ENCODE results near the gene NPM3. TPM values are rescaled to one million over a fixed set of nuclear protein-coding genes. Genes with fewer than 3 reads are reported as not detected.

NPM3 gene
- total and polyA plus RNA-seq, 2 of the 13 experiments (the other 11 are each of a cell fraction or from before 2014, with no cell fraction given): 47.6 to 129 TPM

DNA sequence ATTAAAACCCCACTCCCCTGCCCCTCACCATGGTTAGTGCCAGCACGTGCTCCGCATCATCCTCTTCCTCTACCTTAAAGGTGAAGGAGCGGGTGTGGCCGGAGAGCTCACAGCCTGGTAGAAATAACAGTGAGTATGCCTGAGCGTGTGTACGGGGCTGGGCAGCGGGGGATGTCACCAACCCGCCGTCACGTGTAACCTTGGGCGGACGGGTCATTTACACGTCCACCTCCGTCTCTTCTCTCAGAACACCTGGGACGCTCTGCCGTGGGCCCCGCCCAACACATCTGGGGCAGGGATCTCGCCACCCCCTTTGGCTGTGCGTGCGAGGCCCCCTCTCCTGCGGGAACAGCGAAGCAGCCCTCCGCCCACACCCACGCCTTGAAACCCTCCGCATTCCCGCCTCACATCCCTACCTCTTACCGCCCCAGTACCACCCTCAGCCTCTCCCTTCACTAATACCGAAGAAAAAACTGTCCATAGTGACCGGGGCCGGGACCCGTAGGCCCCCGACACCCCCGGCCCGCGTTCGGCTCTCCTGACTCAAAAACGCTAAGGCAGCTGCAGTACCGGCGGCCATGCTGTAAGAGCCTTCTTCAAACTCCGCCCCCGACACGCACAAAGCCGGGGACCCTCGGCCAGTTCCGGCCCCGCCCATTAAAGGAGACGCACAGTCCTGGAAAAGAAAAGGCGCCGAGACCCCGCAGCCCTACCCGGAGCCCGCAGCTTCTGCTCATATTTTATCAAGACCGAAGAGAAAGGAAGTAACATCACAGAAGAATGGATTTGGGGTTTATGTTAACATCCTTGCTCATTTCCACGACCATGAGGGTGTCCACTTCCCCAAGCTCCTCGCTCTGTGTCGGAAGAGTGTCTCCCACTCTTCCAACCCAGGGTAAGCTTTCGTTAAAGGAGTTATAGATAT, at the start of gene NPM3 (continued):
- TF ChIP-seq, protein P1, sequence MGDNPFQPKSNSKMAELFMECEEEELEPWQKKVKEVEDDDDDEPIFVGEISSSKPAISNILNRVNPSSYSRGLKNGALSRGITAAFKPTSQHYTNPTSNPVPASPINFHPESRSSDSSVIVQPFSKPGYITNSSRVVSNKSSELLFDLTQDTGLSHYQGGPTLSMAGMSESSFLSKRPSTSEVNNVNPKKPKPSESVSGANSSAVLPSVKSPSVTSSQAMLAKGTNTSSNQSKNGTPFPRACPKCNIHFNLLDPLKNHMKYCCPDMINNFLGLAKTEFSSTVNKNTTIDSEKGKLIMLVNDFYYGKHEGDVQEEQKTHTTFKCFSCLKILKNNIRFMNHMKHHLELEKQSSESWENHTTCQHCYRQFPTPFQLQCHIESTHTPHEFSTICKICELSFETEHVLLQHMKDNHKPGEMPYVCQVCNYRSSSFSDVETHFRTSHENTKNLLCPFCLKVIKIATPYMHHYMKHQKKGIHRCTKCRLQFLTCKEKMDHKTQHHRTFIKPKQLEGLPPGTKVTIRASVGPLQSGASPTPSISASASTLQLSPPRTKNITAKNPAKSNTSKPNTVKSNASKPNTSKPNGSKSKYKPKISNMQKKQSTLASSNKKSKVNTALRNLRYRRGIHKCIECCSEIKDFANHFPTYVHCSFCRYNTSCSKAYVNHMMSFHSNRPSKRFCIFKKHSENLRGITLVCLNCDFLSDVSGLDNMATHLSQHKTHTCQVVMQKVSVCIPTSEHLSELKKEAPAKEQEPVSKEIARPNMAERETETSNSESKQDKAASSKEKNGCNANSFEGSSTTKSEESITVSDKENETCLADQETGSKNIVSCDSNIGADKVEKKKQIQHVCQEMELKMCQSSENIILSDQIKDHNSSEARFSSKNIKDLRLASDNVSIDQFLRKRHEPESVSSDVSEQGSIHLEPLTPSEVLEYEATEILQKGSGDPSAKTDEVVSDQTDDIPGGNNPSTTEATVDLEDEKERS (CRISPR knock-in tag; IDR thresholded peaks at IDR 0.05): peak; percentile 65; the same call in 1 of the 2 replicates
- TF ChIP-seq ZNF607 (CRISPR knock-in tag; IDR thresholded peaks at IDR 0.05; ENCODE audit: borderline replicate concordance) (no peak), DMAP1 (CRISPR knock-in tag; IDR thresholded peaks at IDR 0.05) (peak; percentile 78), ZNF773 (CRISPR knock-in tag; IDR thresholded peaks at IDR 0.05; ENCODE audit: borderline replicate concordance) (no peak), YY1 (IDR thresholded peaks at IDR 0.05; ENCODE audit: insufficient read depth, insufficient replicate concordance, low read depth, low read length) (peak; percentile 95), SIX4 (CRISPR knock-in tag; IDR thresholded peaks at IDR 0.05) (no peak), GLI4 (CRISPR knock-in tag; IDR thresholded peaks at IDR 0.05; ENCODE audit: borderline replicate concordance) (peak; percentile 48; the same call in 1 of the 2 replicates)
- TF ChIP-seq, protein P2, sequence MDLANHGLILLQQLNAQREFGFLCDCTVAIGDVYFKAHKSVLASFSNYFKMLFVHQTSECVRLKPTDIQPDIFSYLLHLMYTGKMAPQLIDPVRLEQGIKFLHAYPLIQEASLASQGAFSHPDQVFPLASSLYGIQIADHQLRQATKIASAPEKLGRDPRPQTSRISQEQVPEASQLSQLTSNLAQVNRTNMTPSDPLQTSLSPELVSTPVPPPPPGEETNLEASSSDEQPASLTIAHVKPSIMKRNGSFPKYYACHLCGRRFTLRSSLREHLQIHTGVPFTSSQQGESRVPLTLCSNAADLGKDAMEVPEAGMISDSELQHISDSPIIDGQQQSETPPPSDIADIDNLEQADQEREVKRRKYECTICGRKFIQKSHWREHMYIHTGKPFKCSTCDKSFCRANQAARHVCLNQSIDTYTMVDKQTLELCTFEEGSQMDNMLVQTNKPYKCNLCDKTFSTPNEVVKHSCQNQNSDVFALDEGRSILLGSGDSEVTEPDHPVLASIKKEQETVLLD (CRISPR knock-in tag; IDR thresholded peaks at IDR 0.05; ENCODE audit: low read depth): no peak
- TF ChIP-seq, protein P3, sequence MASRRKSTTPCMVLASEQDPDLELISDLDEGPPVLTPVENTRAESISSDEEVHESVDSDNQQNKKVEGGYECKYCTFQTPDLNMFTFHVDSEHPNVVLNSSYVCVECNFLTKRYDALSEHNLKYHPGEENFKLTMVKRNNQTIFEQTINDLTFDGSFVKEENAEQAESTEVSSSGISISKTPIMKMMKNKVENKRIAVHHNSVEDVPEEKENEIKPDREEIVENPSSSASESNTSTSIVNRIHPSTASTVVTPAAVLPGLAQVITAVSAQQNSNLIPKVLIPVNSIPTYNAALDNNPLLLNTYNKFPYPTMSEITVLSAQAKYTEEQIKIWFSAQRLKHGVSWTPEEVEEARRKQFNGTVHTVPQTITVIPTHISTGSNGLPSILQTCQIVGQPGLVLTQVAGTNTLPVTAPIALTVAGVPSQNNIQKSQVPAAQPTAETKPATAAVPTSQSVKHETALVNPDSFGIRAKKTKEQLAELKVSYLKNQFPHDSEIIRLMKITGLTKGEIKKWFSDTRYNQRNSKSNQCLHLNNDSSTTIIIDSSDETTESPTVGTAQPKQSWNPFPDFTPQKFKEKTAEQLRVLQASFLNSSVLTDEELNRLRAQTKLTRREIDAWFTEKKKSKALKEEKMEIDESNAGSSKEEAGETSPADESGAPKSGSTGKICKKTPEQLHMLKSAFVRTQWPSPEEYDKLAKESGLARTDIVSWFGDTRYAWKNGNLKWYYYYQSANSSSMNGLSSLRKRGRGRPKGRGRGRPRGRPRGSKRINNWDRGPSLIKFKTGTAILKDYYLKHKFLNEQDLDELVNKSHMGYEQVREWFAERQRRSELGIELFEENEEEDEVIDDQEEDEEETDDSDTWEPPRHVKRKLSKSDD (CRISPR knock-in tag; IDR thresholded peaks at IDR 0.05; ENCODE audit: low read depth): 0 out of 2 replicates have a peak, but pooled peaks have one; percentile 49
- TF ChIP-seq, protein P4, sequence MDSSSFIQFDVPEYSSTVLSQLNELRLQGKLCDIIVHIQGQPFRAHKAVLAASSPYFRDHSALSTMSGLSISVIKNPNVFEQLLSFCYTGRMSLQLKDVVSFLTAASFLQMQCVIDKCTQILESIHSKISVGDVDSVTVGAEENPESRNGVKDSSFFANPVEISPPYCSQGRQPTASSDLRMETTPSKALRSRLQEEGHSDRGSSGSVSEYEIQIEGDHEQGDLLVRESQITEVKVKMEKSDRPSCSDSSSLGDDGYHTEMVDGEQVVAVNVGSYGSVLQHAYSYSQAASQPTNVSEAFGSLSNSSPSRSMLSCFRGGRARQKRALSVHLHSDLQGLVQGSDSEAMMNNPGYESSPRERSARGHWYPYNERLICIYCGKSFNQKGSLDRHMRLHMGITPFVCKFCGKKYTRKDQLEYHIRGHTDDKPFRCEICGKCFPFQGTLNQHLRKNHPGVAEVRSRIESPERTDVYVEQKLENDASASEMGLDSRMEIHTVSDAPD (CRISPR knock-in tag; IDR thresholded peaks at IDR 0.05): 0 out of 2 replicates have a peak, but pooled peaks have one; percentile 21
- TF ChIP-seq, protein P5, sequence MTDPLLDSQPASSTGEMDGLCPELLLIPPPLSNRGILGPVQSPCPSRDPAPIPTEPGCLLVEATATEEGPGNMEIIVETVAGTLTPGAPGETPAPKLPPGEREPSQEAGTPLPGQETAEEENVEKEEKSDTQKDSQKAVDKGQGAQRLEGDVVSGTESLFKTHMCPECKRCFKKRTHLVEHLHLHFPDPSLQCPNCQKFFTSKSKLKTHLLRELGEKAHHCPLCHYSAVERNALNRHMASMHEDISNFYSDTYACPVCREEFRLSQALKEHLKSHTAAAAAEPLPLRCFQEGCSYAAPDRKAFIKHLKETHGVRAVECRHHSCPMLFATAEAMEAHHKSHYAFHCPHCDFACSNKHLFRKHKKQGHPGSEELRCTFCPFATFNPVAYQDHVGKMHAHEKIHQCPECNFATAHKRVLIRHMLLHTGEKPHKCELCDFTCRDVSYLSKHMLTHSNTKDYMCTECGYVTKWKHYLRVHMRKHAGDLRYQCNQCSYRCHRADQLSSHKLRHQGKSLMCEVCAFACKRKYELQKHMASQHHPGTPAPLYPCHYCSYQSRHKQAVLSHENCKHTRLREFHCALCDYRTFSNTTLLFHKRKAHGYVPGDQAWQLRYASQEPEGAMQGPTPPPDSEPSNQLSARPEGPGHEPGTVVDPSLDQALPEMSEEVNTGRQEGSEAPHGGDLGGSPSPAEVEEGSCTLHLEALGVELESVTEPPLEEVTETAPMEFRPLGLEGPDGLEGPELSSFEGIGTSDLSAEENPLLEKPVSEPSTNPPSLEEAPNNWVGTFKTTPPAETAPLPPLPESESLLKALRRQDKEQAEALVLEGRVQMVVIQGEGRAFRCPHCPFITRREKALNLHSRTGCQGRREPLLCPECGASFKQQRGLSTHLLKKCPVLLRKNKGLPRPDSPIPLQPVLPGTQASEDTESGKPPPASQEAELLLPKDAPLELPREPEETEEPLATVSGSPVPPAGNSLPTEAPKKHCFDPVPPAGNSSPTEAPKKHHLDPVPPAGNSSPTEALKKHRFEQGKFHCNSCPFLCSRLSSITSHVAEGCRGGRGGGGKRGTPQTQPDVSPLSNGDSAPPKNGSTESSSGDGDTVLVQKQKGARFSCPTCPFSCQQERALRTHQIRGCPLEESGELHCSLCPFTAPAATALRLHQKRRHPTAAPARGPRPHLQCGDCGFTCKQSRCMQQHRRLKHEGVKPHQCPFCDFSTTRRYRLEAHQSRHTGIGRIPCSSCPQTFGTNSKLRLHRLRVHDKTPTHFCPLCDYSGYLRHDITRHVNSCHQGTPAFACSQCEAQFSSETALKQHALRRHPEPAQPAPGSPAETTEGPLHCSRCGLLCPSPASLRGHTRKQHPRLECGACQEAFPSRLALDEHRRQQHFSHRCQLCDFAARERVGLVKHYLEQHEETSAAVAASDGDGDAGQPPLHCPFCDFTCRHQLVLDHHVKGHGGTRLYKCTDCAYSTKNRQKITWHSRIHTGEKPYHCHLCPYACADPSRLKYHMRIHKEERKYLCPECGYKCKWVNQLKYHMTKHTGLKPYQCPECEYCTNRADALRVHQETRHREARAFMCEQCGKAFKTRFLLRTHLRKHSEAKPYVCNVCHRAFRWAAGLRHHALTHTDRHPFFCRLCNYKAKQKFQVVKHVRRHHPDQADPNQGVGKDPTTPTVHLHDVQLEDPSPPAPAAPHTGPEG (CRISPR knock-in tag; IDR thresholded peaks at IDR 0.05): peak; percentile 41; the same call in 1 of the 2 replicates

Data from HepG2 (cell line).